Mesothelial cell of epicardium (in vitro differentiated cells): ENCODE data around the gene PRKRIP1. TPM values are rescaled to one million over a fixed set of nuclear protein-coding genes. Genes with fewer than 3 reads are reported as not detected.
"Not testable (repeated sequence)": the region's sequence is repeated elsewhere in the genome, so short reads cannot be mapped to it uniquely, and the experiment has no call there.

ENCODE experiments used
- DNase-seq, 2 experiments: peaks; one replicate each; pipeline ENCODE4 v3.0.0; 2021; ENCODE audit warnings: low spot score in 2 of 2; ENCODE audit not compliant: unreplicated experiment in 2 of 2
- H3K27ac Mint-ChIP-seq: 2 replicates; pipeline ENCODE4 v1.8.0; 2021; ENCODE audit warnings: mixed read lengths
- H3K27me3 Mint-ChIP-seq: 2 replicates; pipeline ENCODE4 v1.8.0; 2021; ENCODE audit warnings: low read depth, mixed read lengths
- H3K36me3 Mint-ChIP-seq: 2 replicates; pipeline ENCODE4 v1.8.0; 2021; ENCODE audit warnings: mixed read lengths
- H3K4me1 Mint-ChIP-seq: 2 replicates; pipeline ENCODE4 v1.8.0; 2021; ENCODE audit warnings: mixed read lengths
- H3K4me3 Mint-ChIP-seq: 2 replicates; pipeline ENCODE4 v1.8.0; 2021; ENCODE audit warnings: mild to moderate bottlenecking, moderate library complexity, mixed read lengths
- H3K9me3 Mint-ChIP-seq: 2 replicates; pipeline ENCODE4 v1.8.0; 2021; ENCODE audit warnings: mixed read lengths
- CTCF ChIP-seq: fragments of 200-600 bp; sonication (generic); IDR thresholded peaks from one replicate; pipeline ENCODE4 v1.5.0; 2021; ENCODE audit warnings: antibody characterized with exemption; ENCODE audit not compliant: unreplicated experiment
- microRNA-seq: library from miRNA; unstranded; fragments of <30 nt; microRNA quantifications from one replicate; pipeline ENCODE4 v1.2.0, GENCODE V29; 2021; ENCODE audit warnings: inconsistent platforms, mixed read lengths
- total RNA-seq: library from RNA; stranded (reverse); gene quantifications from 3 replicates; pipeline ENCODE4 v1.2.1, GENCODE V29; 2021

PRKRIP1 gene
- total RNA-seq, 1 donor from 2014 or later = 50.3 TPM

GRCh38 chr7:102473271-102473991 lies 77.3 kb downstream of the PRKRIP1 start:
- Mint-ChIP-seq H3K27me3 (no peaks in the 10 kb centered on the region), H3K36me3 (no peaks in the 10 kb centered on the region)

DNA sequence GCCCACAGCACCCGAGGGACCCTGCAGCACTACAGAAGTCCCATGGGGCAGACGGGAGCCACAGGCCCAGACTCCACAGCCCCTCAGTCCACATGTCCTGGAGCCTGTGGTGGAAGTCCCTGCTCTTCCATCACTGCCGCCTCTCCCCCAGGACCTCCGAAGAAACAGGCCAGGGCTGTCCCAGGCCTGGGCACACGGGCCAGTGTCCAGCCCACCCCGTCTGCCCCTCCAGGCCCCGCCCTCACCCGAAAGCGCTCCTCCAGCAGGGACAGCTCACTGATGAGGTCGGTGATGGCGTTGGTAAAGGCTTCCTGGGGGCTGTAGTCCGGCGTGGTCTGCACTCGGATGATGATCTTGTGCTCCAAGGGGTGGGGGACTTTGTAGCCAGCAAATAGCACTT lies 78.0 kb downstream of the PRKRIP1 start:
- H3K27ac Mint-ChIP-seq = not testable (repeated sequence)

More at GRCh38 chr7:102473271-102473991, 77.3 kb downstream of the PRKRIP1 start:
- no peaks in the 10 kb centered on the region for H3K9me3 Mint-ChIP-seq
- no peak overlapping the region for H3K27ac Mint-ChIP-seq
- no peaks in the 10 kb centered on the region for H3K4me1 Mint-ChIP-seq
- no peak overlapping the region for H3K4me3 Mint-ChIP-seq
- TF ChIP-seq CTCF = no peak
- peak in 1 of 2 experiments; percentile 25 for DNase-seq

DNA sequence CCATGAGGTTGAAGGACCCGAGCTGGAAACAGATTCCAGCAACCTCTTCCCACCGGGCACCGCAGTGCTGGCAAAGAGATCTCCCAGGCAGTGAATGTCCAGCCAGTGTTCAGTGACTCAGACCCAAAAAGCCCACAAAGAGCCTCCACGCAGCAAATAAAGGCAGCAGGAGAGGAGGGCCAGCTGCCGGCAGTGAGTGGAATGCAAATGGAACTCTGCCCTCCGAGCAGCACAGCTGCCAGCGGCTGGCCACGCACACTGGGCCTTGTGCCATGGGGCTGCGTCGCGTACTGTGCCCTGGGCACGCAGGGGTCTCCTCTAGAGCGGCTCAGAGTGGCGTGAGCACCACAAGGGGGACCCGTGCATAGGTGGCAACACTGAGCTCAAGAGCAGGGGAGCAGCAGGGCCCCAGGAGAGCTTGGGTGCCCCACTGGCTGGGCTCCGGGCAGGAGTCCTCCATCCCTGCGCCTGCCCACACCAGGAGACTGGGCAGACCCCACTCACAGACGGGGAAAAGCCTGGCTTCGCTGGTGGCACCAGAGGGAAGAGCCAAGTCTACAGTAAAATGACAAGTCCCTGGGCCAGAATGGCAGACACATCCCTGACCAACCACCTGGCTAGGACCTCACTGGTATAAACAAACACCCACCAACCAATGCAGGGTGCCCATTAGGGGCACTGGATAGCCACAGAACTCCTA lies 78.7 kb downstream of the PRKRIP1 start:
- H3K4me3 Mint-ChIP-seq, H3K9me3 Mint-ChIP-seq, H3K27me3 Mint-ChIP-seq, H3K36me3 Mint-ChIP-seq, H3K27ac Mint-ChIP-seq, H3K4me1 Mint-ChIP-seq: not testable (repeated sequence)
- DNase-seq = peak in 1 of 2 experiments; percentile 25

More for the DNA sequence above, 78.0 kb downstream of the PRKRIP1 start:
- not testable (repeated sequence) for H3K36me3 Mint-ChIP-seq, H3K4me3 Mint-ChIP-seq, H3K27me3 Mint-ChIP-seq, H3K9me3 Mint-ChIP-seq, H3K4me1 Mint-ChIP-seq, DNase-seq

Small RNA genes lying within 50 kb of the gene (microRNA-seq; reads per million reads assigned to microRNA genes)
- gene MIR4467 = not detected
- gene MIR5090 = 2.1 reads per million
- not detected for gene MIR548O

Other genes starting within 250 kb of the PRKRIP1 start
- 7.9 to 8.2 TPM (median 8.2 TPM) in 3 replicates for gene SH2B2, start 109.5 kb upstream of the PRKRIP1 start, total RNA-seq
- not detected in 3 replicates for gene SPDYE6, start 39.9 kb upstream of the PRKRIP1 start, total RNA-seq
- 27.3 to 27.9 TPM (median 27.5 TPM) in 3 replicates for gene ORAI2, start 37.2 kb downstream of the PRKRIP1 start, total RNA-seq
- 14.9 to 19.4 TPM (median 18.6 TPM) in 3 replicates for gene ALKBH4, start 68.5 kb downstream of the PRKRIP1 start, total RNA-seq
- gene LRWD1, start 68.6 kb downstream of the PRKRIP1 start, total RNA-seq = 19.2 to 21.1 TPM (median 19.2 TPM) in 3 replicates
- gene POLR2J, start 82.6 kb downstream of the PRKRIP1 start, total RNA-seq = 37.1 to 40.3 TPM (median 37.9 TPM) in 3 replicates
- gene RASA4B, start 121.4 kb downstream of the PRKRIP1 start, total RNA-seq = 6.5 to 8.4 TPM (median 8.2 TPM) in 3 replicates
- gene UPK3BL2, start 147.3 kb downstream of the PRKRIP1 start, total RNA-seq = 9.4 to 12.1 TPM (median 10.3 TPM) in 3 replicates
- gene SPDYE2, start 154.9 kb downstream of the PRKRIP1 start, total RNA-seq = 0.13 TPM in 1 of 3 replicates, not detected in the others
- gene POLR2J3, start 176.2 kb downstream of the PRKRIP1 start, total RNA-seq = 25.7 to 31.6 TPM (median 31.2 TPM) in 3 replicates
- 26.7 to 32.6 TPM (median 32.1 TPM) in 3 replicates for gene RASA4, start 220.4 kb downstream of the PRKRIP1 start, total RNA-seq
- 18.3 to 26.8 TPM (median 26.6 TPM) in 3 replicates for gene UPK3BL1, start 246.4 kb downstream of the PRKRIP1 start, total RNA-seq